GM19467 (cell line): ENCODE measurements around the gene CCDC74A.
"Not testable (repeated sequence)": the region's sequence is repeated elsewhere in the genome, so short reads cannot be mapped to it uniquely, and the experiment has no call there.

Experiments used
- ATAC-seq: cut with Tn5 transposase; IDR thresholded peaks from one replicate; pipeline ENCODE4 v1.9.1; 2021; ENCODE audit warnings: mild to moderate bottlenecking, moderate library complexity; ENCODE audit not compliant: unreplicated experiment

Gene CCDC74A

DNA sequence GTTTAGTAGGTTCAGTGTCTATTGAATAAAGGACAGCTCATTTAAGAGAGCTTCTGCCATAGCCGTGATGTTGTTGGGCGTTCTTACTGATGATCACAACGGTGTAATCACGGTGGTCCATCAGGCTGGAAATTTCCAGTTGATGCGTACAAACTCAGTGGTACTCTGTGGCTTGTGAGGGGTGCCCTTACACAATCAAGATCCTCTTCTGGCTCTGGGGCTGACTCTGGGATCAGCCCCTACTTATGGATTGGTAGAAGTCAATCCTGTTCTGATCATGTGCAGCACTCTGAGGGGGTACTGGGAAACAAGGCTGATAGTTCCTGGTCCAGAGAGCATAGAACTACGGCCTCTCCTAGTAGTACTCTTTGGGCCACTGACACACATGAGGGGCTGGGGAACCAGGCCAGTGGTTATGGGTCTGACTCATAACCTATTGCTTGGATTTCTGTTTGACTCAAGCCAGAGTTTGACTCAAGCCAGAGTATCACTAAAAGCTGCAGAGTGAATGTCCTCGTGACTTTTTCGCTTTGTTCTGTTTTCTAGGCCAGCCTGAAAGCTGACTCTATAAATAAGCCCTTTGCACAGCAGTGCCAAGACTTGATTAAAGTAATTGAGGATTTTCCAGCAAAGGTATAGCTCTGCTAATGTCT is 29.2 kb upstream of the CCDC74A start:
- not testable (repeated sequence) for ATAC-seq

GRCh38 chr2:131503587-131503986 is 24.1 kb upstream of the CCDC74A start:
- not testable (repeated sequence) for ATAC-seq

DNA sequence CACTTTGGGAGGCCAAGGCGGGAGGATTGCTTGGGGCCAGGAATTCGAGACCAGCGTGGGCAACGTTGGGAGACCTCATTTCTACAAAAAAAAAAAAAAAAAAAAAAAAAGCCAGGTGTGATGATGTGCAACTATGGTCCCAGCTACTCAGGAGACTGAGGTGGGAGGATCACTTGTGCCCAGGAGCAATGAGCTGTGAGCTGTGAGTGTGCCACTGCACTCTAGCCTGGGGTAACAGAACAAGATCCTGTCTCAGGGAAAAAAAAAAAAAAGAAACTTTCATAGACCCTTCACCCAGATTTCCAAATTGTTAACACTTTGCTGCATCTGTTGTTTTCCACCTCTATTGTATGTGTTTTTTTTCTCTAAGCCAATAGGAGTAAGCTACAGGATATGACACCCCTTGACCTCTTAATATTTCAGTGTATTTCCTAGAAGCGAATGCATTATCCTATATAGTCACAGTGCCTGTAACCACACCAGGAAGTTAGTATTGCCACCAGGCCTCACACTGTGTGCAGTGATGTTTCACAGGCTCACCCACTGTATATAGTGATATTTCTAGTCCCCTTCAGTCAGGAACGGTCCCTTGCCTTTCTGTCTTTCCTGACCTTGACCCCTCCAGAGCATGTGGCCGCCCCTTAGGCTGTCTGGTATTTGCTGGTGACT is 23.5 kb upstream of the CCDC74A start:
- ATAC-seq = not testable (repeated sequence)

DNA sequence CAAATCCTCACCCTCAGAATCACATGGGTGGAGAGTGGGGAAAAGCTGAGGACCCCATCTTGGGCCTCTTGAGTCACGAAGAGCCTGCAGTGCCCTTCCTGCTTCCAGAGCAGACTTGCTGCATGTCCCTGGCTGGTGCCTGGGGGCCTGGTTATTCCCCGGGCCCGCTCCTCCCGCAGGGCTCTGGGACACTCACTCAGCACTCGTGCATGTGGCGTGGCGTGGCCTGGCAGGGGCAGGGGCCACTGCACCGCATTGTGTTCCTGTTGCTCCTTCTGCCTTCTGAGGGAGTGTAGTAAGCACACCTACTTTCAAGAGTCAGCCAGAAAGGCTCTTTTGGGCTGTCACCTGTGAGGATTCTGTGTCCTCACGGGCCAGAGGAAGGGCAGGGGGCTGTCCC is 18.1 kb upstream of the CCDC74A start:
- ATAC-seq = no peak

- ATAC-seq = not testable (repeated sequence)
Observed at GRCh38 chr2:131511291-131511968, 16.3 kb upstream of the CCDC74A start.

DNA sequence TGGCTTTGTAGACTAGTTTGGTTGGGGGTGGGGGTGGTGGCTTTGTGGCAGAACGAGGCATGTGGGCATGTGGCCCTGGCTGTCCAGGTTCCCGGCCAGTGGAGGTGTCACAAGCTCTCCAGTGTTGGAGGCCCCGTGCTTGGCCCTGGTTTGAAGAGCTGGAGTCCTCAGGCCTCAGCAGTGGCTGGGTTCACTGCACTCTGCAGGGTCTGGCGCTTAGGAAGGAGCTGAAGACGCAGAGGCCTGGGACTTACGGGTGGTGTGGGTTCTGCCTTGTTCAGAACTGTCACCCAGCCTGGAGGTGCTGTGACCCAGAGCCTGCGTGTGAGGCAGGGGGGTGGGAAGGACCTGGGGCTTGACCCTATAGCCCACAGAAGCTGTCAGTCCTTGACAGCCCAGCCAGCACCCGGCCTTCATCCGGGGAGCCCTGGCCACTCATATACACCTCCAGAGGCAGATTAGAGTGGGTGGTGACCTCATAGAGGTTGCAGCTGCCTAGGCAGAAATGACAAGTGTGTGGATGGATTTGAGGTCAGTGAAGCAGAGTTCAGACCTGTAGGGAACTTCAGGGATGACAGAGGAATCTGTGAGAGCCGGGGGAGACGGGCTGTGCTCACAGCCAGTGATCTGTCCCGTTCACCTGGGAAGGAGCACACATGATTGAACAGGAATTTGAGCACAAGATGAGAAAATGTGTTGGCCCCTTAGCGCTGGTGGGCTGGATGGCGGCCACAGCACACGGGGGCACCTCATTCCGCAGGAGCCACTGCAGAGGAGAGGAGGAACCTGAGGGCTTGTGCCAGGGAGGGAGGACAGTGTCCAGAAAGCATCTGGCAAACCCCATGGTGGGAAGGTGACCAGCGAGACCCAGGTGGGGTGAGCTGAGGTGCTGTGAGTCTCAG is 15.5 kb upstream of the CCDC74A start:
- not testable (repeated sequence) for ATAC-seq

DNA sequence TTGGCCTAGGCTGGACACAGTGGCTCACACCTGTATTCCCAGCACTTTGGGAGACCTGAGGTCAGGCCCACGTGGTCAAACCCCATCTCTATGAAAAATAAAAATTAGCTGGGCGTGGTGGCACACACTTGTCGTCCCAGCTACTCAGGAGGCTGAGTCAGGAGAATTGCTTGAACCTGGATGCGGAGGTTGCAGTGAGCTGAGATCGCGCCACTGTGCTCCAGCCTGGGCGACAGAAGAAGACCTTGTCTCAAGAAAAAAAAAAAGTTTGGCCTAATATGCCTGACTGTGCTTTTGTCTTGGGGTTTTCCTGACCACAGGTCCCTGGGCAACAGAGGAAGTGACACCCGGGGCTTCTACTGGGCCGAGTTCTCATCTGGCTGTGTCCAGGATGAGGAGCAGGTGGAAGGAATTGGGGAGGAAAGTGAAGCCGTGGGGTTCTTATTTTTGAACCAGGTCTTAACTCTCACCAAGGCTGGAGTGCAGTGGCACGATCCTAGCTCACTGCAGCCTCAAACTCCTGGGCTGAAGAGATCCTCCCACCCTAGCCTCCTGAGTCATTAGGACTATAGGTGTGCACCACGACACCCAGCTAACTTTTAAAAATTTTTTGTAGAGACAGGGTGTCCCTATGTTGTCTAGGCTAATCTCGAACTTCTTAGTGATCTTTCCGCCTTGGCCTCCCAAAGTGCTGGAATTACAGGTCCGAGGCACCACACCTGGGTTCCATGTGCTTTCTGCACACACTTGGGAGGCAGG is 13.1 kb upstream of the CCDC74A start:
- peak; percentile 55 for ATAC-seq

DNA sequence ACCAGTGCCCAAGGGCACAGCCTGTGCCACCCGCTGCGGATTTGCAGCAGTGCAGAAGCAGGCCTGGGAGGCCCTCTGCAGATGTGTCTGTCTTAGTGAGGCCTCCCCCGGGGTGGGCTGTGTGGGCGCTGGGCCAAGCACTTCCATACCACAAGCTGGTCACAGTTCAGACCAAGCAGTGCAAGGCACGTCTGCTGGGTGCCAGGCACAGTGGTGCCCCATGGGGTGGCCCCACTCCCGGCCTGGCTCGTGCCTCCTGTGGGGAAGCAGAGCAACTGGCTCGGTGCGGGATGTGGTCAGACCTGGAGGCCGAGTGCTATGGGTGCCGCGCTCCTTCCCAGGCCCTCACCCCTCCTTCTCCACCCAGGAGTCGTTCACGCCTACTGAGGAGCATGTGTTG is 12.5 kb upstream of the CCDC74A start:
- ATAC-seq = not testable (repeated sequence)

- ATAC-seq = no peak
Observed at GRCh38 chr2:131516011-131516410, 11.7 kb upstream of the CCDC74A start.

- ATAC-seq = not testable (repeated sequence)
Observed at GRCh38 chr2:131516621-131517020, 11.1 kb upstream of the CCDC74A start.

DNA sequence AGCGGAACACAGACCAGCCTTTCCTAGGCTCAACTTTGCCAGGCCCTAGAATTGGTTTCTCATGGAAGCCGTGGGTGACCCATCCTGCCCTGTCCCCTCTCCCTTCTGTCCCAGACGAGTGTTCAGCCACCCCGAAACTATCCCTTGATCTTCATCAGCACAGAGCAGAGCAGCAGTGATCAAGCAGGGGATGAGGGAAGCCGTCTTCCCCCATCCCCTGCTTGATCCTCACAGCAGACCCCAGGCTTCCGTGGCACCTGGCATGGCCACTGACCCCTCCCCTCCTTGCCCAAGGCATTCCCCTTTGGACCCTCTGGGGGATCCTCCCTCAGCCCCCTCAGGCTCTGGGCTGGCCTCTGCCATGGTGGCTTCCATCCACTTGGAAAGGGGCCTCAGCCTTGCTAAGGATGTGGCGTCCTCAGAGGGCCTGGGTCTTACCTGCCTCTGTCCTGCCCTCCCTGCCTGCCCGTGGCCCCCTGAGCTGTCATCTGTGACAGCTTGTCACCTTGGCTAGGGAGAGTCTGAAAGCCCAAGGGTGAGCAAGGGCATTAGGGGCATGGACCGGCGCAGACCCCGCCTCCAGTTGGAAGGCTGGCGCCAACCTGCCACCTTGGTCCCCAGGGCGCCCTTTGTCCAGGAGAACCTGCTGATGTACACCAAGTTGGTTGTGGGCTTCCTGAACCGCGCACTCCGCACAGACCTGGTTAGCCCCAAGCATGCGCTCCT is 10.4 kb upstream of the CCDC74A start:
- no peak for ATAC-seq

GRCh38 chr2:131517856-131518255 is 9.8 kb upstream of the CCDC74A start:
- not testable (repeated sequence) for ATAC-seq

DNA sequence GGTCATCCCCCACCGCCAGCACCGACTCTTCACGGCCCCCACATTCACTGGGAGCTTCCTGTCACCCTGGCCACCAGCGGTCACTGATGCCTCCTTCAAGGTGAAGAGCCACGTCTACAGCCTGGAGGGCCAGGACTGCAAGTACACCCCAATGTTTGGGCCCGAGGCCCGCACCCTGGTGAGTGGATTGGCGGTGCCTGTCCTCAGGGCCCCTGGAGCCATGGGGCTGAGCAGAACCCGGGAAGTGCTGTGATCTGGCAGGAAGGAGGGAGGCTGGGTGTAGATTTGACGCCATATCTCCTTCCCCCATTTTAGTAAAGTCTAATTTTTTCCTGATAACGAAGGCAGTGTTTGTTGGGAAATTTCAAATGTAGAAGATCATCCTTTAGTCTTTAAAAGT is 9.2 kb upstream of the CCDC74A start:
- ATAC-seq = not testable (repeated sequence)

DNA sequence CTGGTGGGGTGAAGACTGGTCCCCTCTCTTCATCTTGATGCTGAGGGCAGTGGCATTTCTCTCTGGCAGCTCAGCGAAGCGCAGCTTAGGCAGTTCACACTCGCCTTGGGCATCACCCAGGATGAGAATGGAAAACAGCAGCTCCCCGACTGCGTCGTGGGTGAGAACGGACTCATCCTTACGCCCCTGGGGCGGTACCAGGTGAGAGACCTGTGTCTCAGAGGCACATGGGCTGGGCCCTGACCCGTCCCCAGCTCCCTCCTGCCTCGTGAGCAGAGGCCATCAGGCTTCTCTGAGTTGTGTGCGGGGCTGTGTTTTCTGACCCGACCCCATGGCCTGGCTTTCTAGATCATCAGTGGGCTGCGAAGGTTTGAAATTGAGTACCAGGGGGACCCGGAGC is 8.2 kb upstream of the CCDC74A start:
- no peak for ATAC-seq

DNA sequence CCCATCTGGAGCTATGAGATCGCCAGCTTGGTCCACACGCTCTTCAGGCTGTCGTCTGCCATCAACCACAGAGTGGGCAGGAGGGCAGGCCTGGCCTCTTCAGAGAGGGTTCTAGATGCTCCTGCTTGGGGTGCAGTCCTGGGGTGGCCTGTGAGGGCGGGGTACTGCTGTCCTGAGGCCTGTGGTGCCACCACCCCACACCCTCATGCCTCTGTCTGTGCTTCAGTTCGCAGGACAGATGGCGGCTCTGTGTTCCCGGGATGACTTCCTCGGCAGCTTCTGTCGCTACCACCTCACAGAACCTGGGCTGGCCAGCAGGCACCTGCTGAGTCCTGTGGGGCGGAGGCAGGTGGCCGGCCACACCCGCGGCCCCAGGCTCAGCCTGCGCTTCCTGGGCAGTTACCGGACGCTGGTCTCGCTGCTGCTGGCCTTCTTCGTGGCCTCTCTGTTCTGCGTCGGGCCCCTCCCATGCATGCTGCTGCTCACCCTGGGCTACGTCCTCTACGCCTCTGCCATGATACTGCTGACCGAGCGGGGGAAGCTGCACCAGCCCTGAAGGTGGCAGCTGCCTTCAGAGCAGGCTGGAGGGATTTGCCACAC is 7.7 kb upstream of the CCDC74A start:
- not testable (repeated sequence) for ATAC-seq

DNA sequence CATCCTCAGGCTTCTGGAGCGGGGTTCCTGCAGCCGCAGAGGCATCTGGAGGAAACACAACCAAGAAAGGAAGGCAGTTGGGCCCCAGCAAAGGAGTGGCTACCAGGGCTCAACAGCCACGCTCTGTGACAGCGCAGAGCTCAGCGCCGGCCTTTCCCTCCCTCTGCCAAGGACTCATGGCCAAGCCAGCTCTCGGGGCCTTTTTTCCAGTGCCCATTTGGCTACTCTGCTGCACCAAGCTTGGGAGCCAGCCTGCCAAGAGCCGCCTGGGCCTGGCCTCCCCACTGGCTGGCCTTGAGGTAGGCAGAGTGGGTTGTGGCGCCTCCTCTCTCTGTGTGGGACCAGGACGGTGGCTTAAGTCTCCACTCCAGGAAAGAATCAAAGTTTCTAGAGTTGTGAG is 7.2 kb upstream of the CCDC74A start:
- no peak for ATAC-seq

DNA sequence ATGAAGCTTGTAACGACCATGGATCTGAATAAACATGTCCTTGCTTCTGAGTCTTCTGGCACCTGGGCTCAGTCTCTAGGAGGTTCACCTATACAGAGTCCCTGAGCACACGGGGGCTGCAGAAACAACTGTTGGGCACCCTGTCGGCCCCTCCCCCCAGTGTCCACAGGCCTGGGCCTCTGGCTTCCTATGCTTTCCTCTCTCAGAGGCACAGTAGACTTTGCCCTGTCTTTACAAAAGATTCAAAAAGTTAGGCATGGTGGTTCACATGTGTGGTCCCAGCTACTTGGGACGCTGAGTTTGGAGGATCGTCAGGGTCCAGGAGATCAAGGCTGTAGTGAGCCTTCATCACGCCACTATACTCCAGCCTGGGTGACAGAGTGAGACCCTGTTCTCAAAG is 6.2 kb upstream of the CCDC74A start:
- ATAC-seq = not testable (repeated sequence)

GRCh38 chr2:131521961-131522781 is 5.5 kb upstream of the CCDC74A start:
- no peak for ATAC-seq
